Natural killer cell (primary cell): ENCODE results near the gene DNAI1. TPM values are rescaled to one million over a fixed set of nuclear protein-coding genes. Genes with fewer than 3 reads are reported as not detected.

Experiments
- ATAC-seq, 3 donors: fragments of 150-1000 bp in 2 of 3; fragments of 200-7000 bp in 1 of 3; cut with Tn5 transposase; 1 replicate in 1 of 3; 2 replicates in 2 of 3; pipeline ENCODE4 v1.10.0; 2021; ENCODE audit warnings: mild to moderate bottlenecking in 2 of 3, moderate library complexity in 2 of 3
- DNase-seq, 2 donors: peaks; one replicate each; pipeline versions ENCODE4 v3.0.0 to v3.0.0-alpha.2; 2013 to 2021; ENCODE audit warnings: mixed read lengths in 1 of 2
- H3K27ac ChIP-seq: one replicate; pipeline ENCODE4 v1.5.1; 2013; ENCODE audit warnings: mild to moderate bottlenecking, low read length
- H3K27me3 ChIP-seq: one replicate; pipeline ENCODE4 v1.6.1; 2013; ENCODE audit warnings: low read length; ENCODE audit not compliant: control insufficient read depth, insufficient read depth
- H3K36me3 ChIP-seq: one replicate; pipeline ENCODE4 v1.6.1; 2013; ENCODE audit warnings: low read length; ENCODE audit not compliant: control insufficient read depth, insufficient read depth
- H3K4me1 ChIP-seq: one replicate; pipeline ENCODE4 v1.6.1; 2013; ENCODE audit warnings: low read length; ENCODE audit not compliant: control insufficient read depth, insufficient read depth
- H3K4me3 ChIP-seq: one replicate; pipeline ENCODE4 v1.5.1; 2013; ENCODE audit warnings: low read length
- H3K9me3 ChIP-seq: one replicate; pipeline ENCODE4 v1.6.1; 2013; ENCODE audit warnings: low read length; ENCODE audit not compliant: control insufficient read depth, insufficient read depth
- H3K27ac Mint-ChIP-seq, 2 donors: one replicate each; pipeline ENCODE4 v1.8.0; 2022; ENCODE audit warnings: mild to moderate bottlenecking in 2 of 2, mixed read lengths in 2 of 2, moderate library complexity in 1 of 2
- H3K27me3 Mint-ChIP-seq, 2 donors: one replicate each; pipeline ENCODE4 v1.8.0; 2022; ENCODE audit warnings: low read depth in 2 of 2, mixed read lengths in 2 of 2
- H3K36me3 Mint-ChIP-seq: one replicate; pipeline ENCODE4 v1.8.0; 2022; ENCODE audit warnings: mixed read lengths
- H3K4me1 Mint-ChIP-seq, 2 donors: one replicate each; pipeline ENCODE4 v1.8.0; 2022; ENCODE audit warnings: mixed read lengths in 2 of 2
- H3K4me3 Mint-ChIP-seq: one replicate; pipeline ENCODE4 v1.8.0; 2022; ENCODE audit warnings: mild to moderate bottlenecking, moderate library complexity, mixed read lengths
- H3K9me3 Mint-ChIP-seq, 2 donors: one replicate each; pipeline ENCODE4 v1.8.0; 2022; ENCODE audit warnings: mixed read lengths in 2 of 2
- CTCF ChIP-seq: fragments of 200-600 bp; IDR thresholded peaks from one replicate; pipeline ENCODE4 v1.8.0; 2022; ENCODE audit warnings: antibody characterized with exemption
- WGBS: methylation state at CpG from one replicate; pipeline ENCODE4 v1.1.7; 2013; ENCODE audit warnings: missing lambda C conversion rate; ENCODE audit not compliant: insufficient coverage; 5-methylcytosine and 5-hydroxymethylcytosine counted together
- intact Hi-C: fragments of 100-400 bp; cut with micrococcal nuclease; formaldehyde crosslinking; loops from one replicate; pipeline ENCODE4 v1.14.2; 2022
- total RNA-seq, 4 donors: library from RNA; stranded (reverse); fragments of 120-200 nt in 1 of 4; gene quantifications; one replicate each; pipeline versions ENCODE4 v1.2.3 to v1.2.4, GENCODE V29; 2013 to 2022

The DNAI1 gene
- total RNA-seq, 3 donors from 2014 or later (not counting 1 experiment from before 2014, with no cell fraction given) = not detected

GRCh38 chr9:34501889-34502425 lies 43.4 kb downstream of the DNAI1 start:
- no peak for DNase-seq
- Histone ChIP-seq H3K27me3 (no peaks in the 10 kb centered on the region), H3K4me1 (no peaks in the 10 kb centered on the region), H3K27ac (no peak overlapping the region), H3K4me3 (no peak overlapping the region), H3K9me3 (no peaks in the 10 kb centered on the region), H3K36me3 (no peaks in the 10 kb centered on the region)
- Mint-ChIP-seq H3K27me3 (peaks cover 25 to 28% of the 10 kb centered on the region in 2 donors), H3K27ac (no peak overlapping the region), H3K4me3 (no peak overlapping the region), H3K9me3 (no peaks in the 10 kb centered on the region), H3K4me1 (no peaks in the 10 kb centered on the region), H3K36me3 (no peaks in the 10 kb centered on the region)
- no peak for TF ChIP-seq CTCF
- no peak for ATAC-seq
- intact Hi-C loops = no loop called here
- 75% methylated on average over 5 of the region's 5 CpGs for WGBS

- no peak overlapping the region for H3K27ac Mint-ChIP-seq
- intact Hi-C loops = no loop called here
These were observed 43.9 kb downstream of the DNAI1 start for GRCh38 chr9:34502471-34502870.

GRCh38 chr9:34502891-34503290 lies 44.3 kb downstream of the DNAI1 start:
- Histone ChIP-seq H3K27me3 (no peaks in the 10 kb centered on the region), H3K27ac (no peak overlapping the region), H3K4me1 (no peaks in the 10 kb centered on the region), H3K36me3 (no peaks in the 10 kb centered on the region), H3K9me3 (no peaks in the 10 kb centered on the region), H3K4me3 (no peak overlapping the region)
- Mint-ChIP-seq H3K36me3 (no peaks in the 10 kb centered on the region), H3K9me3 (no peaks in the 10 kb centered on the region), H3K4me3 (no peak overlapping the region), H3K27ac (no peak overlapping the region), H3K4me1 (no peaks in the 10 kb centered on the region), H3K27me3 (peaks cover 19% of the 10 kb centered on the region in 2 donors)
- DNase-seq (no peak), ATAC-seq (no peak)
- intact Hi-C loops = no loop called here
- TF ChIP-seq CTCF = no peak
- 83% methylated on average over 6 of the region's 6 CpGs for WGBS

More at GRCh38 chr9:34502471-34502870, 43.9 kb downstream of the DNAI1 start:
- H3K4me3 Mint-ChIP-seq = no peak overlapping the region
- Histone ChIP-seq H3K4me1 (no peaks in the 10 kb centered on the region), H3K4me3 (no peak overlapping the region), H3K36me3 (no peaks in the 10 kb centered on the region), H3K27me3 (no peaks in the 10 kb centered on the region), H3K27ac (no peak overlapping the region), H3K9me3 (no peaks in the 10 kb centered on the region)
- ATAC-seq = no peak
- no peaks in the 10 kb centered on the region for H3K9me3 Mint-ChIP-seq
- no peak for TF ChIP-seq CTCF
- WGBS = 80% methylated on average over 10 of the region's 10 CpGs
- peaks cover 23% of the 10 kb centered on the region in 2 donors for H3K27me3 Mint-ChIP-seq
- no peaks in the 10 kb centered on the region for H3K36me3 Mint-ChIP-seq
- DNase-seq = no peak
- no peaks in the 10 kb centered on the region for H3K4me1 Mint-ChIP-seq

GRCh38 chr9:34503406-34503805 lies 44.8 kb downstream of the DNAI1 start:
- Mint-ChIP-seq H3K27ac (no peak overlapping the region), H3K4me3 (no peak overlapping the region), H3K27me3 (peaks cover 15 to 18% of the 10 kb centered on the region in 2 donors), H3K36me3 (no peaks in the 10 kb centered on the region), H3K4me1 (no peaks in the 10 kb centered on the region), H3K9me3 (no peaks in the 10 kb centered on the region)
- no peaks in the 10 kb centered on the region for H3K36me3 ChIP-seq
- no peak for DNase-seq
- no peak overlapping the region for H3K4me3 ChIP-seq
- H3K9me3 ChIP-seq = no peaks in the 10 kb centered on the region
- intact Hi-C loops = no loop called here
- H3K4me1 ChIP-seq = no peaks in the 10 kb centered on the region
- ATAC-seq = no peak
- no peak overlapping the region for H3K27ac ChIP-seq
- no peak for TF ChIP-seq CTCF
- H3K27me3 ChIP-seq = no peaks in the 10 kb centered on the region
